Bronchial epithelial cell (primary cell): Measurements from ENCODE around the gene GABRP. TPM values are rescaled to one million over a fixed set of nuclear protein-coding genes. Genes with fewer than 3 reads are reported as not detected.

Experiments used
- DNase-seq: peaks from one replicate; pipeline ENCODE4 v3.0.0-alpha.2; 2010; ENCODE audit warnings: low read depth
- FAIRE-seq: peaks from 2 replicates; lab custom pipeline; 2011; peaks lifted over from hg19 to GRCh38; lab: Jason Lieb, UNC
- H3K27me3 ChIP-seq: 2 replicates; pipeline ENCODE4 v1.5.1; 2011; ENCODE audit warnings: low read length; ENCODE audit not compliant: control insufficient read depth, insufficient read depth
- H3K36me3 ChIP-seq: 2 replicates; pipeline ENCODE4 v1.5.1; 2011; ENCODE audit warnings: low read length; ENCODE audit not compliant: control insufficient read depth, insufficient read depth
- H3K4me3 ChIP-seq: 2 replicates; pipeline ENCODE4 v1.5.1; 2011; ENCODE audit warnings: mild to moderate bottlenecking, low read depth, low read length, control low read depth
- total RNA-seq: library from RNA; depleted of rRNA; stranded (reverse); fragments of >200 nt; gene quantifications from 2 replicates; pipeline ENCODE4 v1.2.1, GENCODE V29; 2014
- TF ChIP-seq, protein P1 (sequence below): IDR thresholded peaks from 2 replicates; pipeline ENCODE4 v1.5.1; 2011; ENCODE audit warnings: mild to moderate bottlenecking, moderate library complexity, low read length, control low read depth, inconsistent platforms; ENCODE audit not compliant: insufficient read depth, severe bottlenecking

Gene GABRP
- total RNA-seq, 1 donor from 2014 or later = not detected

DNA sequence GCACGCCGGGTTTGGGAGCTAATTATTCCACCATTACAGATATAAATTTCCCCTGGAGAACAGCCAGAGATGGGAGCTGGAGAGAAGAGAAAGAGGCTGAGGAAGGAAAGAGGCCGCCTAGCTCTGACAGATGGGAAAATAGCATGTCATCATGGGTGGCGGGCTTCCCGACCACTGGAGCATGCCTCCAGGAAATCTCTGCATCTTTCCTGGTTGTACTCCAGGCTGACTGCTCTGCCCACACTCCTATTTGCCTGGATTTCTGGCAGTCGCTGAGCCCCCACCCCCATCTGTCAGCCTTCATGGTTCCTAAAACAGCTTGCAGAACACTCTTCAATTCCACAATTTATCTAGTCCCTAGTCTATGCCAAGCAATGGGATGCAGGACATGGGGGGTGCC lies 14.3 kb upstream of the GABRP start:
- no peak for DNase-seq
- Histone ChIP-seq H3K27me3 (no peaks in the 10 kb centered on the region), H3K36me3 (no peaks in the 10 kb centered on the region), H3K4me3 (no peak overlapping the region)
- no peak for FAIRE-seq
- TF ChIP-seq, protein P1, sequence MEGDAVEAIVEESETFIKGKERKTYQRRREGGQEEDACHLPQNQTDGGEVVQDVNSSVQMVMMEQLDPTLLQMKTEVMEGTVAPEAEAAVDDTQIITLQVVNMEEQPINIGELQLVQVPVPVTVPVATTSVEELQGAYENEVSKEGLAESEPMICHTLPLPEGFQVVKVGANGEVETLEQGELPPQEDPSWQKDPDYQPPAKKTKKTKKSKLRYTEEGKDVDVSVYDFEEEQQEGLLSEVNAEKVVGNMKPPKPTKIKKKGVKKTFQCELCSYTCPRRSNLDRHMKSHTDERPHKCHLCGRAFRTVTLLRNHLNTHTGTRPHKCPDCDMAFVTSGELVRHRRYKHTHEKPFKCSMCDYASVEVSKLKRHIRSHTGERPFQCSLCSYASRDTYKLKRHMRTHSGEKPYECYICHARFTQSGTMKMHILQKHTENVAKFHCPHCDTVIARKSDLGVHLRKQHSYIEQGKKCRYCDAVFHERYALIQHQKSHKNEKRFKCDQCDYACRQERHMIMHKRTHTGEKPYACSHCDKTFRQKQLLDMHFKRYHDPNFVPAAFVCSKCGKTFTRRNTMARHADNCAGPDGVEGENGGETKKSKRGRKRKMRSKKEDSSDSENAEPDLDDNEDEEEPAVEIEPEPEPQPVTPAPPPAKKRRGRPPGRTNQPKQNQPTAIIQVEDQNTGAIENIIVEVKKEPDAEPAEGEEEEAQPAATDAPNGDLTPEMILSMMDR = no peak

DNA sequence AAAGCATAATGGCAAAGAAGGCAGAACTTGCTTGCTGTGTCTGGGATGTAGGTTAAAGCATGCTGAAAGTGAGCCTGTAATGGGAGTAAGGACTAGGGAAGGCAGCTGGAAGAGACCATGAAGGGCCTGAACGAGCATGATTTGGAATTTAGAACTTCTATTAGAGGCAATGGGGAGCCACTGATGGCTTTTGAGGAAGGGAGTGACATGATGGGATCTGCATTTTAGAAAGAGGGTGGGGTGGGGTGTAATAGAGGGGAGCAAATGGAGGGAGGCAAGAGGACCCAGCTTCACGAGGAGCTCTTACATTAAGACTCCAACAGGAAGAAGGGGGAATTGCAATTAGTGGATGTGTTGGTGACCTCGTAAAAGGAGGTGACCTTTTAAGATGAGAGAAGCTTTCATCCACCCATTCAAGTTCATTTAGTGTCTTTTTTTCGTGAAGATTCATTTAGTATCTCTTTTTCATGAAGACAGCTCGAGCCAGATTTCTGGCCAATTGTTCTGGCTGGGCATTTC lies 13.6 kb upstream of the GABRP start:
- TF ChIP-seq, protein P1 = no peak
- Histone ChIP-seq H3K36me3 (no peaks in the 10 kb centered on the region), H3K27me3 (no peaks in the 10 kb centered on the region), H3K4me3 (no peak overlapping the region)
- no peak for FAIRE-seq
- no peak for DNase-seq

DNA sequence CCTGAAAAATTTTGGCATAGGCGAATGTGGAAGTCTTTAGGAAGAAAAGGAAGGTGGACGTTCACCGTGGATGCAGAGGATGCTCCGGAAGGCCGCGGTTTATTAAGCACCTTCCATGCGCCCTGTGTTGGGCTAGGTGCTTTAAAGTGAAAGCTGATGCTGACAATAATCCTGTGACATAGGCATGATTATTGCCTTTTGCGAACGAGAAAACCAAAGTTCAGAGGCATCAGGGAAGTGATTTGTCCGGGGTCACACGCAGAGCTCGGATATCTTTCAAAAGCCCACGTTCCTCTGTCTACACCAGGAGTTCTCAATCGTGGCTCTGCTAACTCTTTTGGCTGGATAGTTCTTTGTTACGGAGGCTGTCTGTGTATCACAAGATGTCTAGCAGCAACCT lies 12.0 kb upstream of the GABRP start:
- DNase-seq = no peak
- no peak for FAIRE-seq

DNA sequence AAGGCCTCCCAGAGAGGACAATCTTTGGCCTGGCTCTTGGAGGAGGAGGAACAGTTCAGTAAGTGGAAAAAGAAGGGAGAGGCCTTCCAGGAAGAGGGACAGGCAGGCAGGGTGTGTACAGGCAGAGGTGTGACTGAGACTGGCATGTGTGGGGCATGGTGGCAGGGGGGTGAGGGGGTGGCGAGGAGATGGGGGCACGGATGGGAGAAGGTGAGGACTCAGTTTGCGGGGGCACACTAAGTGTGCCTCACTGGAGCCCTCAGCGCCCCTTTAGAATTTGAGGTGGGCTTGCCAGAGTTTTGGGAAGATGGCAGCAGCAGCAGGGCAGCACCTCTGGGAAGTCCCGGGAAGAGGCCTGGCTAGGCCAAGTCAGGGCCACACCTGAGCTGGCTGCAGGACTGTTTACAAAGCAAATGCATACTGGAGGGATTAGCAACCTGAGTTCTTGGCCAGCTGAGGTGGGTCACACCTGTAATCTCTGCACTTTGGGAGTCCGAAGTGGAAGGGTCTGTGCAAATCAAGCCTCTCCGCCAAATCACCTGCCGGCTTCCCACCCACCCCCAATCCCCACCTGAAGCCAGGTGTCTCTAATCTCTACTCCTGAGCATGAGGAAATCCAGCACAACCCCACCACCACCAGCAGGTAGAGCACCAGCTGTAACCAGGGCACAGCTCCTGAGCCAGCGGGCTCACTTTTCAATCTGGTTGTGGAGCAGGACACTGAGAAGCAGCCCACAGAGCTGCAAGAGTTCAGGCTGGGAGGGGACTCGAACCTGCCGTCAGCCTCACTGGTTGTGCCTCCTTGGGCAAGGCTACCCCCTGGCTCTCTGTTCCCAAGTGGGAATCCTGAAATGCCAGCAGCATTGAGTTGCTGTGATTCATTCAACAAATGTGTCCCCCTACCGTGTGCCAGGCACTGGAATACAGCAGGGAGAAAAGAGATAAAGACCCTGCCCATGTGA lies 10.2 kb upstream of the GABRP start:
- FAIRE-seq (no peak), DNase-seq (no peak)
- Histone ChIP-seq H3K27me3 (no peaks in the 10 kb centered on the region), H3K4me3 (no peak overlapping the region), H3K36me3 (no peaks in the 10 kb centered on the region)
- TF ChIP-seq, protein P1 = no peak

More for the DNA sequence above, 12.0 kb upstream of the GABRP start:
- H3K36me3 ChIP-seq = no peaks in the 10 kb centered on the region
- no peaks in the 10 kb centered on the region for H3K27me3 ChIP-seq
- no peak overlapping the region for H3K4me3 ChIP-seq
- TF ChIP-seq, protein P1 = no peak

DNA sequence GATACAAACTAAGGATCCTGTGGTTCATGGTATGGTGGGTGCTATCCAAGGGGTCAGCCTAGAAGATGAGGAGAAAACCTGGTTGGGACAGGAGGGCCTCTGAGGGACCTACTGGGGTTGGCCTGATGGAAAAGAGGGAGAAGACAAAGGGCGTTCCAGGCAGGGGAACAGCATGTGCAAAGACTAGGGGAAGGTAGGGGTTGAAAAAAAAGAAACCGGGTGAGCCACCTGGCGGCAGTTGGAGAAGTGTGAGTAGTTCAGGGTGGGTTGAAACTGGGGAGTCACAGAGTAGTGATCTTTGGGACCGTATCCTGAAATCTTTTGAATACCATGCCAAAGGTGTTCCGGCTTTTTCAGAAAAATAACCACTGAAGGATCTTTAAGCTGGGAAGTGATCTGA lies 8.7 kb upstream of the GABRP start:
- TF ChIP-seq, protein P1 = no peak
- Histone ChIP-seq H3K4me3 (no peak overlapping the region), H3K27me3 (no peaks in the 10 kb centered on the region), H3K36me3 (no peaks in the 10 kb centered on the region)
- no peak for FAIRE-seq
- no peak for DNase-seq
